Measurements from ENCODE around the gene CYP4F12. TPM values are rescaled to one million over a fixed set of nuclear protein-coding genes. Genes with fewer than 3 reads are reported as not detected.
"Not testable (repeated sequence)": the region's sequence is repeated elsewhere in the genome, so short reads cannot be mapped to it uniquely, and the experiment has no call there.

Gene CYP4F12
- total RNA-seq, 2 experiments from 2014 or later = 0.41 TPM; not detected in 1

GRCh38 chr19:15640294-15640903 is 32.5 kb upstream of the CYP4F12 start, which contains the start of gene CYP4F3:
TSS of gene CYP4F3 (plus strand) at chr19:15640897. CDS start at chr19:15641416, 519 bp downstream.
- no peak for DNase-seq
- Mint-ChIP-seq H3K27me3 (peaks cover 7% of the 10 kb centered on the region), H3K4me3 (no peak within 1 kb of the TSS), H3K4me1 (ENCODE audit: low read depth) (no peaks in the 10 kb centered on the region), H3K36me3 (no peaks in the 10 kb centered on the region), H3K9me3 (no peaks in the 10 kb centered on the region), H3K27ac (no peak within 1 kb of the TSS)
- CTCF ChIA-PET = no interaction called here
- POLR2A ChIA-PET = no interaction called here
- intact Hi-C loops (cut with micrococcal nuclease) = no loop called here

- Mint-ChIP-seq H3K4me1 (ENCODE audit: low read depth) (no peaks in the 10 kb centered on the region), H3K27me3 (peaks cover 10% of the 10 kb centered on the region), H3K27ac (no peak overlapping the region), H3K4me3 (no peak overlapping the region), H3K9me3 (no peaks in the 10 kb centered on the region), H3K36me3 (no peaks in the 10 kb centered on the region)
- DNase-seq = no peak
- intact Hi-C loops (cut with micrococcal nuclease) = no loop called here
- POLR2A ChIA-PET = no interaction called here
- CTCF ChIA-PET = no interaction called here
Measured at GRCh38 chr19:15640904-15641597, 31.8 kb upstream of the CYP4F12 start.

GRCh38 chr19:15641901-15642491 is 30.9 kb upstream of the CYP4F12 start:
- Mint-ChIP-seq H3K27me3 (peaks cover 11% of the 10 kb centered on the region), H3K4me1 (ENCODE audit: low read depth) (no peaks in the 10 kb centered on the region), H3K27ac (no peak overlapping the region), H3K36me3 (no peaks in the 10 kb centered on the region), H3K4me3 (no peak overlapping the region), H3K9me3 (no peaks in the 10 kb centered on the region)
- no peak for DNase-seq
- intact Hi-C loops (cut with micrococcal nuclease) = no loop called here
- ChIA-PET POLR2A (no interaction called here), CTCF (no interaction called here)

GRCh38 chr19:15642807-15643206 is 30.1 kb upstream of the CYP4F12 start:
- ChIA-PET CTCF (no interaction called here), POLR2A (no interaction called here)
- Mint-ChIP-seq H3K27ac (no peak overlapping the region), H3K4me3 (no peak overlapping the region), H3K4me1 (ENCODE audit: low read depth) (no peaks in the 10 kb centered on the region), H3K27me3 (peaks cover 10% of the 10 kb centered on the region), H3K36me3 (no peaks in the 10 kb centered on the region), H3K9me3 (no peaks in the 10 kb centered on the region)
- intact Hi-C loops (cut with micrococcal nuclease) = no loop called here
- no peak for DNase-seq

- no peaks in the 10 kb centered on the region for H3K4me1 Mint-ChIP-seq (ENCODE audit: low read depth)
- no peaks in the 10 kb centered on the region for H3K36me3 Mint-ChIP-seq
- peaks cover 10% of the 10 kb centered on the region for H3K27me3 Mint-ChIP-seq
- no peak overlapping the region for H3K4me3 Mint-ChIP-seq
- DNase-seq = no peak
- intact Hi-C loops (cut with micrococcal nuclease) = no loop called here
- CTCF ChIA-PET = no interaction called here
- POLR2A ChIA-PET = no interaction called here
- H3K27ac Mint-ChIP-seq = no peak overlapping the region
- H3K9me3 Mint-ChIP-seq = no peaks in the 10 kb centered on the region
Measured at GRCh38 chr19:15643387-15643786, 29.5 kb upstream of the CYP4F12 start.

GRCh38 chr19:15644066-15644741 is 28.7 kb upstream of the CYP4F12 start:
- Mint-ChIP-seq H3K9me3 (no peaks in the 10 kb centered on the region), H3K4me3 (no peak overlapping the region), H3K4me1 (ENCODE audit: low read depth) (no peaks in the 10 kb centered on the region), H3K27me3 (peaks cover 10% of the 10 kb centered on the region), H3K27ac (no peak overlapping the region), H3K36me3 (no peaks in the 10 kb centered on the region)
- DNase-seq = no peak
- intact Hi-C loops (cut with micrococcal nuclease) = no loop called here
- CTCF ChIA-PET = no interaction called here
- POLR2A ChIA-PET = no interaction called here

GRCh38 chr19:15644816-15645215 is 28.1 kb upstream of the CYP4F12 start:
- H3K4me1 Mint-ChIP-seq (ENCODE audit: low read depth) = no peaks in the 10 kb centered on the region
- intact Hi-C loops (cut with micrococcal nuclease) = no loop called here
- H3K4me3 Mint-ChIP-seq = no peak overlapping the region
- H3K27ac Mint-ChIP-seq = no peak overlapping the region
- H3K36me3 Mint-ChIP-seq = no peaks in the 10 kb centered on the region
- no peak for DNase-seq
- ChIA-PET CTCF (no interaction called here), POLR2A (no interaction called here)
- H3K9me3 Mint-ChIP-seq = no peaks in the 10 kb centered on the region
- peaks cover 10% of the 10 kb centered on the region for H3K27me3 Mint-ChIP-seq

GRCh38 chr19:15649526-15649925 is 23.4 kb upstream of the CYP4F12 start:
- Mint-ChIP-seq H3K4me3 (no peak overlapping the region), H3K27me3 (peaks cover 18% of the 10 kb centered on the region), H3K9me3 (no peaks in the 10 kb centered on the region), H3K4me1 (ENCODE audit: low read depth) (no peaks in the 10 kb centered on the region), H3K36me3 (no peaks in the 10 kb centered on the region), H3K27ac (no peak overlapping the region)
- ChIA-PET CTCF (no interaction called here), POLR2A (no interaction called here)
- no peak for DNase-seq
- intact Hi-C loops (cut with micrococcal nuclease) = no loop called here

- H3K4me1 Mint-ChIP-seq (ENCODE audit: low read depth); CTCF ChIA-PET; DNase-seq; intact Hi-C loops (cut with micrococcal nuclease); H3K36me3 Mint-ChIP-seq; H3K9me3 Mint-ChIP-seq; H3K27ac Mint-ChIP-seq; H3K4me3 Mint-ChIP-seq; POLR2A ChIA-PET: not testable (repeated sequence)
- peaks cover 22% of the 10 kb centered on the region for H3K27me3 Mint-ChIP-seq
Measured at GRCh38 chr19:15650123-15650522, 22.8 kb upstream of the CYP4F12 start.

- Mint-ChIP-seq H3K27me3 (peaks cover 22% of the 10 kb centered on the region), H3K4me1 (ENCODE audit: low read depth) (no peaks in the 10 kb centered on the region), H3K9me3 (no peaks in the 10 kb centered on the region), H3K27ac (no peak overlapping the region), H3K36me3 (no peaks in the 10 kb centered on the region), H3K4me3 (no peak overlapping the region)
- DNase-seq = no peak
- POLR2A ChIA-PET = no interaction called here
- intact Hi-C loops (cut with micrococcal nuclease) = no loop called here
- CTCF ChIA-PET = no interaction called here
Measured at GRCh38 chr19:15651791-15652190, 21.1 kb upstream of the CYP4F12 start.

- ChIA-PET POLR2A (no interaction called here), CTCF (no interaction called here)
- Mint-ChIP-seq H3K36me3 (no peaks in the 10 kb centered on the region), H3K27ac (no peak overlapping the region), H3K9me3 (no peaks in the 10 kb centered on the region), H3K4me1 (ENCODE audit: low read depth) (no peaks in the 10 kb centered on the region), H3K27me3 (peaks cover 25% of the 10 kb centered on the region), H3K4me3 (no peak overlapping the region)
- intact Hi-C loops (cut with micrococcal nuclease) = no loop called here
- DNase-seq = no peak
Measured at GRCh38 chr19:15652559-15653278, 20.2 kb upstream of the CYP4F12 start.

GRCh38 chr19:15656467-15656866 is 16.4 kb upstream of the CYP4F12 start:
- no peak for DNase-seq
- Mint-ChIP-seq H3K9me3 (no peaks in the 10 kb centered on the region), H3K27me3 (peaks cover 31% of the 10 kb centered on the region), H3K27ac (no peak overlapping the region), H3K36me3 (no peaks in the 10 kb centered on the region), H3K4me1 (ENCODE audit: low read depth) (no peaks in the 10 kb centered on the region), H3K4me3 (no peak overlapping the region)
- intact Hi-C loops (cut with micrococcal nuclease) = no loop called here
- ChIA-PET CTCF (no interaction called here), POLR2A (no interaction called here)

All from activated CD4-positive, alpha-beta memory T cell treated with anti-CD3 and anti-CD28 coated beads for 36 hours (primary cell).